Activated T-cell treated with anti-CD3 and anti-CD28 coated beads, Interleukin-2, amount 50 U/mL, for 72 hours (primary cell): ENCODE data around the gene IGF2BP3. TPM values are rescaled to one million over a fixed set of nuclear protein-coding genes. Genes with fewer than 3 reads are reported as not detected.
"Not testable (repeated sequence)": the region's sequence is repeated elsewhere in the genome, so short reads cannot be mapped to it uniquely, and the experiment has no call there.

Experiments used
- ATAC-seq, 2 donors: fragments of 150-1000 bp; cut with Tn5 transposase; replicated peaks in 1 of 2; 2 replicates each; pipeline ENCODE4 v1.10.0; 2021; ENCODE audit warnings: moderate library complexity in 2 of 2, mild to moderate bottlenecking in 1 of 2
- DNase-seq, 2 donors: peaks; one replicate each; pipeline ENCODE4 v3.0.0; 2021 to 2022; ENCODE audit warnings: mixed read lengths in 1 of 2
- H3K27ac Mint-ChIP-seq: one replicate; pipeline ENCODE4 v1.8.0; 2022; ENCODE audit warnings: mild to moderate bottlenecking, moderate library complexity, mixed read lengths
- H3K27me3 Mint-ChIP-seq: one replicate; pipeline ENCODE4 v1.8.0; 2022; ENCODE audit warnings: low read depth, mixed read lengths
- H3K36me3 Mint-ChIP-seq, 2 donors: one replicate each; pipeline ENCODE4 v1.8.0; 2022; ENCODE audit warnings: mixed read lengths in 2 of 2, mild to moderate bottlenecking in 1 of 2; ENCODE audit not compliant: insufficient read depth in 2 of 2
- H3K4me1 Mint-ChIP-seq: one replicate; pipeline ENCODE4 v1.8.0; 2022; ENCODE audit warnings: low read depth, mixed read lengths
- H3K4me3 Mint-ChIP-seq, 2 donors: one replicate each; pipeline ENCODE4 v1.8.0; 2022; ENCODE audit warnings: mild to moderate bottlenecking in 2 of 2, mixed read lengths in 2 of 2, moderate library complexity in 2 of 2
- H3K9me3 Mint-ChIP-seq, 2 donors: one replicate each; pipeline ENCODE4 v1.8.0; 2022; ENCODE audit warnings: mixed read lengths in 2 of 2
- total RNA-seq, 2 donors: library from RNA; stranded (reverse); gene quantifications; one replicate each; pipeline ENCODE4 v1.2.3, GENCODE V29; 2022

IGF2BP3 gene
- total RNA-seq, 2 donors from 2014 or later: 2.0 to 2.6 TPM

DNA sequence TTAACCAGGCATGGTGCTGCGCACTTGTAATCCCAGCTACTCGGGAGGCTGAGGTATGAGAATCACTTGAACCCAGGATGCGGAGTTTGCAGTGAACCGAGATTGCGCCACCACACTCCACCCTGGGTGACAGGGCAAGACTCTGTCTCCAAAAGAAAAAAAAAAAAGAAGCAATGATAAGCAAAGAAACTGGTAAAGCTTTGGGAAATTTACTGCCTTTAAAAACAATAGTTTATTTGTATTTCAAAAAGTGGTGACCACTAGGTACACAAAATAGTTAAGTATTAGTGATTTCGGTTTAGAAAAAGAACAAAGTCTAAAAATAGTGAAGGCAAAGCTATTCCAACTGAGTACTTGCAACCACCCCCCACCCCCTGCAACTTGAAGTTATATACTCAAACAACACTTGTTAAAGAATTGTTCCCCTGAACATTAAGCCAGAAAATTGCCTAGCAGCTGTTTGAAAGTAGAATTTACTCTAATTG, 133.4 kb downstream of the IGF2BP3 start:
- H3K36me3 Mint-ChIP-seq: no peaks in the 10 kb centered on the region

GRCh38 chr7:23336086-23336485, 134.2 kb downstream of the IGF2BP3 start:
- Mint-ChIP-seq H3K4me1 (no peaks in the 10 kb centered on the region), H3K27me3 (peaks cover 18% of the 10 kb centered on the region), H3K4me3 (no peak overlapping the region), H3K27ac (no peak overlapping the region), H3K36me3 (no peaks in the 10 kb centered on the region), H3K9me3 (no peaks in the 10 kb centered on the region)
- no peak for ATAC-seq
- no peak for DNase-seq

More for the DNA sequence above, 133.4 kb downstream of the IGF2BP3 start:
- DNase-seq (no peak), ATAC-seq (no peak)
- Mint-ChIP-seq H3K4me1 (no peaks in the 10 kb centered on the region), H3K4me3 (no peak overlapping the region), H3K27me3 (peaks cover 18% of the 10 kb centered on the region), H3K27ac (no peak overlapping the region), H3K9me3 (no peaks in the 10 kb centered on the region)

- no peak for ATAC-seq
- H3K9me3 Mint-ChIP-seq: no peaks in the 10 kb centered on the region
- H3K36me3 Mint-ChIP-seq: no peaks in the 10 kb centered on the region
- H3K27me3 Mint-ChIP-seq: peaks cover 18% of the 10 kb centered on the region
- DNase-seq: no peak
- H3K4me3 Mint-ChIP-seq: no peak overlapping the region
- no peaks in the 10 kb centered on the region for H3K4me1 Mint-ChIP-seq
- H3K27ac Mint-ChIP-seq: no peak overlapping the region
Observed at GRCh38 chr7:23335621-23336020, 134.7 kb downstream of the IGF2BP3 start.

DNA sequence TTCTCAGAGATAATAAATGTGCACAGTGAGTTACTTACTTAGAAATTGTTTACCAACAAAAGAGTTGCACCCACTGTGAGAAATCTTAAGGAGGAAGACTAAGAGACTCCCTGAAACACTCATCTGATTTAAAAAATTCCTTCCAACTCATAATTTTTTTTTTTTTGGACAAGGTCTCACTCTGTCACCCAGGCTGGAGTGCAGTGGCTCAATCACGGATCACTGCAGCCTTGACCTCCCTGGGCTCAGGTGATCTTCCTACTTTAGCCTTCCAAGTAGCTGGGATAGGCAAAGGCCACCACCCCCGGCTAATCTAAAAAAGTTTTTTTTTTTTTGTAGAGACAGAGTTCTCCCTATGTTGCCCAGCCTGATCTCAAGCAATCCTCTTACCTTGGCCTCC, 135.2 kb downstream of the IGF2BP3 start:
- Mint-ChIP-seq H3K27ac (no peak overlapping the region), H3K36me3 (no peaks in the 10 kb centered on the region), H3K9me3 (no peaks in the 10 kb centered on the region), H3K27me3 (peaks cover 18% of the 10 kb centered on the region), H3K4me1 (no peaks in the 10 kb centered on the region), H3K4me3 (no peak overlapping the region)
- ATAC-seq: no peak
- DNase-seq: no peak

DNA sequence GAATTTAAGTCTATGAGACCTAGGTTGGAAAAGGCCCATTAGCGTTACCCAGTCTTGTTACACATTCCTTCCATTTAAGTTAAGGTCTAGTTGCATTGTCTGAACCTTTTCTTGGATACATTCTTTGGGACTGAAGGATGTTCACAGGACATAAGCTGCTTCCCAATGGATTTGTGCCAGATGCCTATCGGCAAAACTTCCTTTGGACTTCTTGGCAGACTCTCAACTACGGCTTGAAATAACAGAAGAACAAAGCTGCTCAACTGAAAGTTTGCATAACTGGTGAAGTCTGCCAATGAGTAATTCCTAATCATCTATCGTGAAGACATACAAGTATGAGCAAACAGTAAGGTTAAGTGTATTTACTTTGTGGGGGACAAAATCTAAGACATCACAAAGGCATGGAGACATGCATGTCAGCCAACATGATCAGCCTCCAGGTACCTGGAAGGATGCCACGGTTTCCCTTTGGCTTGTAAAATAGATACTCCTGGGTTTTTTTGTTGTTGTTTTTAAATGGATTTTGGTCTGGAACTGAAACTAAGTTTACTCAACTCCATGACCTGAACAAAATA, 135.7 kb downstream of the IGF2BP3 start:
- DNase-seq: no peak

GRCh38 chr7:23333671-23334246, 136.5 kb downstream of the IGF2BP3 start:
- H3K9me3 Mint-ChIP-seq: no peaks in the 10 kb centered on the region
- no peak overlapping the region for H3K4me3 Mint-ChIP-seq
- H3K27me3 Mint-ChIP-seq: peaks cover 18% of the 10 kb centered on the region
- H3K27ac Mint-ChIP-seq: no peak overlapping the region
- no peak for ATAC-seq
- no peak for DNase-seq
- no peaks in the 10 kb centered on the region for H3K36me3 Mint-ChIP-seq
- no peaks in the 10 kb centered on the region for H3K4me1 Mint-ChIP-seq

More for the DNA sequence above, 135.7 kb downstream of the IGF2BP3 start:
- no peak overlapping the region for H3K4me3 Mint-ChIP-seq
- peaks cover 18% of the 10 kb centered on the region for H3K27me3 Mint-ChIP-seq
- no peaks in the 10 kb centered on the region for H3K4me1 Mint-ChIP-seq
- ATAC-seq: no peak
- no peaks in the 10 kb centered on the region for H3K36me3 Mint-ChIP-seq
- H3K9me3 Mint-ChIP-seq: no peaks in the 10 kb centered on the region
- H3K27ac Mint-ChIP-seq: no peak overlapping the region

GRCh38 chr7:23332910-23333612, 137.2 kb downstream of the IGF2BP3 start:
- Mint-ChIP-seq H3K4me3 (no peak overlapping the region), H3K27ac (no peak overlapping the region), H3K9me3 (no peaks in the 10 kb centered on the region), H3K4me1 (no peaks in the 10 kb centered on the region), H3K27me3 (peaks cover 17% of the 10 kb centered on the region), H3K36me3 (no peaks in the 10 kb centered on the region)
- no peak for DNase-seq
- ATAC-seq: no peak

DNA sequence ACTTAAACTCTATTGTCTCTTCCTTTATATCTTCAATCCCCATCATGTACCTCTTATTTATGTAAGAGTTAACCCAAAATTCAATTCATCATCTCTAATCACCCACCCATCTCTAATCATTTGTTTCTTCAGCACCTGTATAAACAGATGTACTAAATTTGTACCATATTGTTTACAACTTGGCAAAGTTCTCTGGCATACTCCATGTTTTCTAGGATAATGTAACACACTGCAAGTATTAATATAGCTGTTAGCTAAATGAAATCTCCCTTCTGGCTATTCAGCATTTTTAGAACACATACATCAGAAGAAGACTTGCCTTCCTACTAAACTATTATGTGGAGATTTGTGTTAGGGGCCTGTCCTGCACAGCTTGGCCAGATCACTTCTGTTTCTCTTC, 138.1 kb downstream of the IGF2BP3 start:
- H3K36me3 Mint-ChIP-seq: no peaks in the 10 kb centered on the region
- no peak for DNase-seq
- no peaks in the 10 kb centered on the region for H3K9me3 Mint-ChIP-seq
- ATAC-seq: no peak
- H3K4me1 Mint-ChIP-seq: no peaks in the 10 kb centered on the region
- H3K27ac Mint-ChIP-seq: no peak overlapping the region
- H3K27me3 Mint-ChIP-seq: peaks cover 8% of the 10 kb centered on the region
- H3K4me3 Mint-ChIP-seq: no peak overlapping the region

DNA sequence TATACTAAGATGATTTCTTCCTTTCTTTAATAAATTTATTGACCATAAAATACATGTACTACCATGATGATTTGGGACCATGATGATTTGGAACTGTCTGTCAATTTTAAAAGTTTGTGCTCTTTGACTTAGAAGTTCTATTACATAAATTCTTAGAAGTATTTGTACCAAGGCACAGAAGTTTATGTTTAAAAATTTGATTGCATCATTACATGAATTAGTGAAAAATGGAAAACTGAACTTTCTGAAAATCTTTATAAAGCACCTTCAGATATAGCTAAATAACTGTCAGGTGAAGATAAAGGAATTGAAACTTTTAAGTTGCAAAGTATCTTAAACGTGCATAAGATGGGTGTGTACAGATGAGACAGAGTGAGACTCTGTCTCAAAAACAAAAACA, 139.2 kb downstream of the IGF2BP3 start:
- no peak overlapping the region for H3K27ac Mint-ChIP-seq
- H3K9me3 Mint-ChIP-seq: no peaks in the 10 kb centered on the region
- H3K4me3 Mint-ChIP-seq: no peak overlapping the region
- ATAC-seq (no peak), DNase-seq (no peak)
- no peaks in the 10 kb centered on the region for H3K4me1 Mint-ChIP-seq
- no peaks in the 10 kb centered on the region for H3K36me3 Mint-ChIP-seq
- peaks cover 8% of the 10 kb centered on the region for H3K27me3 Mint-ChIP-seq

DNA sequence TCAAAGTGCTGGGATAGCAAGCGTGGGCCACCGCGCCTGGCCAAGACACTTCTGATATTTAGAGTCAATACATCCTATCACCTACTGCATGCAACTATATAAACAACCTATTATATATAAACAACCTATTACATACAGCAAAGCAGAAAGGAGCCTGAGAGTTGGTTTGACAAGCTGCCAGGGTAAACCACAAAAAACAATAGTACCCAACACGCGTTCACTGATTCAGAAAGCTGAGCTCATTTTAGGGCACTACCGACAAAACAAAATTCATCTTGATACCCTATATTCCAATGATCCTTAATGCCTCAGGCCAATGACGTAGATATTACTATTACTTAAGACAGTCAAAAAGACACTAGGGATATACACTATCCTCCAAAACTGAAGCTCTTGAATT, 154.9 kb downstream of the IGF2BP3 start:
- Mint-ChIP-seq H3K4me1 (no peaks in the 10 kb centered on the region), H3K27ac (no peak overlapping the region), H3K4me3 (no peak overlapping the region), H3K27me3 (no peaks in the 10 kb centered on the region), H3K36me3 (peaks cover 0 to 2% of the 10 kb centered on the region in 2 donors), H3K9me3 (no peaks in the 10 kb centered on the region)
- ATAC-seq: no peak
- DNase-seq: no peak

DNA sequence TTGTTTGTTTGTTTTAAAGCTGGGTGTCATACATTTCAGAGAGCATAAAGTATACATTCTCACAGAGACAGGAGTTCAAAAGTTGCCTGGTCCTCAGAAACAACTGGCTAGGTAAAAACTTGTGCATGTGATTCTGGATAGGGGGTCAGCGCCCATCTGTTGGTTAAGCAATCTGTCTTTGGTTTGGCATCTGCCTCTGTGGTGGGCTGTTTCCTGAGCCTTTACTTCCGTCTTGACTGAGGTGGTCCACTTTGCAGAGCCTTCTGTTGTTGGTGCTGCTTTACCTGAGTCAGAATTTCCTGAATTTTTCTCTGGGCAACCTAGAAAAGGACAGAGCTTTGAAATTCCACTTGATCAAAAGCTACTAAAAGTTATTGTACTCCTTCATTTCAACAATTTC, 158.2 kb downstream of the IGF2BP3 start:
- not testable (repeated sequence) for H3K4me3 Mint-ChIP-seq, ATAC-seq, H3K27ac Mint-ChIP-seq, H3K27me3 Mint-ChIP-seq, H3K9me3 Mint-ChIP-seq, DNase-seq
- Mint-ChIP-seq H3K36me3 (peaks cover 10 to 15% of the 10 kb centered on the region in 2 donors), H3K4me1 (peaks cover 10% of the 10 kb centered on the region)

GRCh38 chr7:23308754-23309153, 161.5 kb downstream of the IGF2BP3 start:
- no peak for ATAC-seq
- H3K9me3 Mint-ChIP-seq: no peaks in the 10 kb centered on the region
- no peak overlapping the region for H3K4me3 Mint-ChIP-seq
- no peaks in the 10 kb centered on the region for H3K27me3 Mint-ChIP-seq
- peaks cover 36% of the 10 kb centered on the region for H3K4me1 Mint-ChIP-seq
- no peak for DNase-seq
- no peak overlapping the region for H3K27ac Mint-ChIP-seq
- H3K36me3 Mint-ChIP-seq: peaks cover 13 to 27% of the 10 kb centered on the region in 2 donors

GRCh38 chr7:23306936-23307521, 163.3 kb downstream of the IGF2BP3 start:
- Mint-ChIP-seq H3K4me1 (peaks cover 52% of the 10 kb centered on the region), H3K9me3 (no peaks in the 10 kb centered on the region), H3K27ac (peak overlapping the region; percentile 92), H3K4me3 (peak overlapping the region; percentile 21 to 80), H3K36me3 (peaks cover 20 to 36% of the 10 kb centered on the region in 2 donors), H3K27me3 (no peaks in the 10 kb centered on the region)
- ATAC-seq (peak; percentile 72 to 81), DNase-seq (no peak)
